Stimulated activated CD8-positive, alpha-beta memory T cell treated with anti-CD3 and anti-CD28 coated beads, Interleukin-12 subunit alpha, Interleukin-12 subunit beta, amount 100 ng/mL, for 24 hours (primary cell): Measurements from ENCODE around the gene SYNPR.
"Not testable (repeated sequence)": the region's sequence is repeated elsewhere in the genome, so short reads cannot be mapped to it uniquely, and the experiment has no call there.

Experiments
- DNase-seq: peaks from one replicate; pipeline ENCODE4 v3.0.0-alpha.2; 2020; ENCODE audit errors: extremely low read depth

The SYNPR gene

GRCh38 chr3:63624941-63625560, 346.9 kb downstream of the SYNPR start:
- no peak for DNase-seq

- DNase-seq: no peak
These were observed 353.6 kb downstream of the SYNPR start for GRCh38 chr3:63631670-63632069.

GRCh38 chr3:63635186-63635585, 357.1 kb downstream of the SYNPR start:
- DNase-seq: no peak

- DNase-seq: no peak
These were observed 361.7 kb downstream of the SYNPR start for GRCh38 chr3:63639806-63640205.

GRCh38 chr3:63642488-63642887, 364.4 kb downstream of the SYNPR start:
- no peak for DNase-seq

GRCh38 chr3:63644212-63644797, 366.2 kb downstream of the SYNPR start:
- no peak for DNase-seq

- not testable (repeated sequence) for DNase-seq
These were observed 367.0 kb downstream of the SYNPR start for GRCh38 chr3:63644928-63645781.

GRCh38 chr3:63652066-63652725, 374.1 kb downstream of the SYNPR start, which contains the start of gene SNTN:
Gene SNTN (plus strand): TSS chr3:63652675. CDS start chr3:63652688, 13 bp downstream.
- no peak for DNase-seq

- DNase-seq: no peak
These were observed 376.1 kb downstream of the SYNPR start for GRCh38 chr3:63654211-63654610.

GRCh38 chr3:63654931-63655330, 376.8 kb downstream of the SYNPR start:
- no peak for DNase-seq

GRCh38 chr3:63655519-63655918, 377.4 kb downstream of the SYNPR start:
- DNase-seq: no peak

- DNase-seq: no peak
These were observed 378.7 kb downstream of the SYNPR start for GRCh38 chr3:63656786-63657185.

GRCh38 chr3:63661242-63661641, 383.1 kb downstream of the SYNPR start:
- no peak for DNase-seq

- DNase-seq: no peak
These were observed 383.9 kb downstream of the SYNPR start for GRCh38 chr3:63662011-63662410.

GRCh38 chr3:63662500-63662899, 384.4 kb downstream of the SYNPR start:
- no peak for DNase-seq
